Endothelial cell of umbilical vein (primary cell): ENCODE data around the gene MOB3A. TPM values are rescaled to one million over a fixed set of nuclear protein-coding genes. Genes with fewer than 3 reads are reported as not detected.

Experiments used
- BruUV-seq: library from RNA; stranded (reverse); fragments of 400-500 nt; replicated peaks from 2 replicates; lab custom pipeline; 2021; lab: Mats Ljungman, UMichigan
- CTCF ChIA-PET: fragments of 300-600, 350-600 bp; sonication (Branson Sonifier 250); formaldehyde crosslinking; loops from one replicate; lab custom pipeline; 2021; ENCODE audit warnings: antibody characterized with exemption, inconsistent platforms; lab: Charles Lee
- POLR2A ChIA-PET: fragments of 300-600, 350-600 bp; sonication (Branson Sonifier 250); formaldehyde crosslinking; loops from one replicate; lab custom pipeline; 2021; ENCODE audit warnings: antibody characterized with exemption, inconsistent platforms; lab: Charles Lee
- DNase-seq: peaks from one replicate; pipeline ENCODE4 v3.0.0-alpha.2; 2011; ENCODE audit warnings: low read depth, low spot score
- FAIRE-seq: peaks from 2 replicates; lab custom pipeline; 2011; peaks lifted over from hg19 to GRCh38; lab: Jason Lieb, UNC
- H2AFZ ChIP-seq: 2 replicates; pipeline ENCODE4 v1.6.0; 2012; ENCODE audit warnings: low read depth, low read length, control low read depth, inconsistent platforms
- H3K27ac ChIP-seq: 2 replicates; pipeline ENCODE4 v1.5.1; 2011; ENCODE audit warnings: low read depth, mild to moderate bottlenecking, control low read depth, low read length, moderate library complexity; ENCODE audit not compliant: insufficient read depth
- H3K27me3 ChIP-seq, 2 experiments: 2 replicates each; pipeline versions ENCODE4 v1.6.0 to v1.6.1; 2011; ENCODE audit warnings: low read length in 2 of 2, mixed read lengths in 1 of 2; ENCODE audit not compliant: control insufficient read depth in 2 of 2, insufficient read depth in 2 of 2
- H3K36me3 ChIP-seq, 2 experiments: 2 replicates in 1 of 2; 3 replicates in 1 of 2; pipeline ENCODE4 v1.5.1; 2011; ENCODE audit warnings: low read length in 2 of 2, mild to moderate bottlenecking in 1 of 2, moderate library complexity in 1 of 2; ENCODE audit not compliant: control insufficient read depth in 2 of 2, insufficient read depth in 2 of 2; ENCODE audit errors: extremely low read depth in 1 of 2
- H3K4me1 ChIP-seq: 3 replicates; pipeline ENCODE4 v1.5.1; 2011; ENCODE audit warnings: mild to moderate bottlenecking, low read length; ENCODE audit not compliant: control insufficient read depth, insufficient read depth; ENCODE audit errors: extremely low read depth
- H3K4me2 ChIP-seq: 2 replicates; pipeline ENCODE4 v1.6.1; 2011; ENCODE audit warnings: low read length, control low read depth, mixed read lengths; ENCODE audit not compliant: insufficient read depth
- H3K4me3 ChIP-seq, 3 experiments: fragments of 200-600 bp in 1 of 3; sonication (generic), shearing (Covaris generic) in 1 of 3; replicated peaks in 1 of 3; 2 replicates each; pipeline ENCODE4 v1.5.1; 2011 to 2016; ENCODE audit warnings: control low read depth in 3 of 3, low read length in 3 of 3, mild to moderate bottlenecking in 2 of 3, inconsistent platforms in 1 of 3, low read depth in 1 of 3, moderate library complexity in 1 of 3; ENCODE audit not compliant: insufficient read depth in 1 of 3
- H3K79me2 ChIP-seq: 2 replicates; pipeline ENCODE4 v1.6.0; 2012; ENCODE audit warnings: low read length, inconsistent platforms; ENCODE audit not compliant: control insufficient read depth, insufficient read depth
- H3K9ac ChIP-seq: replicated peaks from 2 replicates; pipeline ENCODE3; 2011; ENCODE audit warnings: low read length, control low read depth; ENCODE audit not compliant: insufficient read depth; ENCODE audit errors: extremely low read depth
- H3K9me1 ChIP-seq: replicated peaks from 3 replicates; pipeline ENCODE4 v1.6.0; 2011; ENCODE audit warnings: mild to moderate bottlenecking, low read length; ENCODE audit not compliant: control insufficient read depth, insufficient read depth; ENCODE audit errors: extremely low read depth
- H3K9me3 ChIP-seq: replicated peaks from 2 replicates; pipeline ENCODE4 v1.5.1; 2012; ENCODE audit warnings: low read length, inconsistent platforms; ENCODE audit not compliant: control insufficient read depth, insufficient read depth
- H4K20me1 ChIP-seq: replicated peaks from 2 replicates; pipeline ENCODE3; 2011; ENCODE audit warnings: mild to moderate bottlenecking, low read length; ENCODE audit not compliant: control insufficient read depth, insufficient read depth; ENCODE audit errors: extremely low read depth
- CTCF ChIP-seq, 2 donors: IDR thresholded peaks; 1 replicate in 1 of 2; 2 replicates in 1 of 2; pipeline ENCODE4 v1.5.1; 2011; ENCODE audit warnings: low read length in 2 of 2, mild to moderate bottlenecking in 2 of 2, moderate library complexity in 2 of 2, control low read depth in 1 of 2, inconsistent platforms in 1 of 2, low read depth in 1 of 2; ENCODE audit not compliant: insufficient read depth in 1 of 2; ENCODE audit errors: extremely low read depth in 1 of 2
- EZH2 ChIP-seq: IDR thresholded peaks from 2 replicates; pipeline ENCODE4 v1.6.1; 2012; ENCODE audit warnings: borderline replicate concordance, low read depth, mild to moderate bottlenecking, moderate library complexity, low read length, inconsistent platforms; ENCODE audit not compliant: severe bottlenecking
- FOS ChIP-seq: IDR thresholded peaks from 2 replicates; pipeline ENCODE4 v1.6.1; 2011; ENCODE audit warnings: mild to moderate bottlenecking, low read length, moderate library complexity, borderline replicate concordance; ENCODE audit not compliant: insufficient read depth
- GATA2 ChIP-seq: IDR thresholded peaks from 2 replicates; pipeline ENCODE4 v1.7.0; 2011; ENCODE audit warnings: low read depth, mild to moderate bottlenecking, moderate library complexity, mixed read lengths, low read length; ENCODE audit not compliant: insufficient read length, insufficient read depth
- JUN ChIP-seq: IDR thresholded peaks from 2 replicates; pipeline ENCODE4 v1.6.1; 2011; ENCODE audit warnings: borderline replicate concordance, low read depth; ENCODE audit not compliant: insufficient read length, insufficient read depth
- MAX ChIP-seq: IDR thresholded peaks from 2 replicates; pipeline ENCODE4 v1.6.1; 2011; ENCODE audit not compliant: insufficient read depth, insufficient read length
- MYC ChIP-seq: IDR thresholded peaks from one replicate; pipeline ENCODE4 v1.6.1; 2011; ENCODE audit warnings: mild to moderate bottlenecking, low read depth, low read length
- POLR2A ChIP-seq: IDR thresholded peaks from 2 replicates; pipeline ENCODE4 v1.6.1; 2012; ENCODE audit warnings: low read depth, mild to moderate bottlenecking, control low read depth, low read length
- POLR2AphosphoS5 ChIP-seq: IDR thresholded peaks from 2 replicates; pipeline ENCODE4 v1.6.1; 2012; ENCODE audit warnings: low read depth, mild to moderate bottlenecking, control low read depth, low read length, moderate library complexity; ENCODE audit not compliant: insufficient read depth
- dilution Hi-C: fragments of 300-500 bp; cut with MboI; formaldehyde crosslinking; loops from one replicate; pipeline ENCODE4 v1.15.0; 2019; ENCODE audit warnings: low sequenced_read_pairs; ENCODE audit not compliant: extremely low pct_ligation_motif_present
- intact Hi-C: fragments of 100-400 bp; cut with micrococcal nuclease; formaldehyde crosslinking; loops from one replicate; pipeline ENCODE4 v1.10.0; 2022
- polyA plus RNA-seq, 4 experiments: library from polyadenylated mRNA; depleted of rRNA in 3 of 4; stranded (reverse) in 3 of 4; unstranded in 1 of 4; fragments of >200 nt; gene quantifications; 2 replicates each; pipeline versions ENCODE4 v1.2.1 to v1.2.3, GENCODE V29; 2011 to 2012; ENCODE audit warnings: missing spikeins in 1 of 4
- total RNA-seq: library from RNA; stranded (reverse); gene quantifications from 2 replicates; pipeline ENCODE4 v1.2.3, GENCODE V29; 2021

The MOB3A gene
- total and polyA plus RNA-seq, 2 donors (not counting 3 experiments of a cell fraction or from before 2014, with no cell fraction given), result 46.5 to 59.7 TPM

GRCh38 chr19:2072757-2073551 lies 23.2 kb downstream of the MOB3A start:
- Histone ChIP-seq H2AFZ (no peak overlapping the region), H3K4me3 (no peak overlapping the region), H3K27me3 (no peaks in the 10 kb centered on the region), H3K27ac (no peak overlapping the region), H3K79me2 (no peaks in the 10 kb centered on the region), H3K4me2 (no peak overlapping the region), H3K9me3 (no peaks in the 10 kb centered on the region), H4K20me1 (no peaks in the 10 kb centered on the region), H3K9me1 (no peaks in the 10 kb centered on the region), H3K4me1 (no peaks in the 10 kb centered on the region), H3K9ac (no peak overlapping the region), H3K36me3 (peaks cover 2 to 34% of the 10 kb centered on the region in 2 experiments)
- intact Hi-C loops, result no loop called here
- BruUV-seq, result no TSS peak
- POLR2A ChIA-PET, result no interaction called here
- DNase-seq (no peak), FAIRE-seq (no peak)
- TF ChIP-seq EZH2 (no peak), GATA2 (no peak), FOS (no peak), POLR2AphosphoS5 (no peak), CTCF (IDR thresholded peaks at IDR 0.05; ENCODE audit: extremely low read depth in 1 of 2, insufficient read depth in 1 of 2, low read depth in 1 of 2, low read length in 2 of 2) (no peak), POLR2A (no peak), JUN (no peak), MYC (no peak), MAX (no peak)
- CTCF ChIA-PET, result interaction anchor here (1.1 kb wide), 1 partner anchor 10 kb away, joined by 4 read pairs; no protein-coding TSS in a partner anchor
- dilution Hi-C loops, result no loop called here
